ENCODE results near the gene EPHA1. TPM values are rescaled to one million over a fixed set of nuclear protein-coding genes. Genes with fewer than 3 reads are reported as not detected.

EPHA1 gene
- total and polyA plus RNA-seq, 2 experiments from 2014 or later = 60.7 to 154 TPM

DNA sequence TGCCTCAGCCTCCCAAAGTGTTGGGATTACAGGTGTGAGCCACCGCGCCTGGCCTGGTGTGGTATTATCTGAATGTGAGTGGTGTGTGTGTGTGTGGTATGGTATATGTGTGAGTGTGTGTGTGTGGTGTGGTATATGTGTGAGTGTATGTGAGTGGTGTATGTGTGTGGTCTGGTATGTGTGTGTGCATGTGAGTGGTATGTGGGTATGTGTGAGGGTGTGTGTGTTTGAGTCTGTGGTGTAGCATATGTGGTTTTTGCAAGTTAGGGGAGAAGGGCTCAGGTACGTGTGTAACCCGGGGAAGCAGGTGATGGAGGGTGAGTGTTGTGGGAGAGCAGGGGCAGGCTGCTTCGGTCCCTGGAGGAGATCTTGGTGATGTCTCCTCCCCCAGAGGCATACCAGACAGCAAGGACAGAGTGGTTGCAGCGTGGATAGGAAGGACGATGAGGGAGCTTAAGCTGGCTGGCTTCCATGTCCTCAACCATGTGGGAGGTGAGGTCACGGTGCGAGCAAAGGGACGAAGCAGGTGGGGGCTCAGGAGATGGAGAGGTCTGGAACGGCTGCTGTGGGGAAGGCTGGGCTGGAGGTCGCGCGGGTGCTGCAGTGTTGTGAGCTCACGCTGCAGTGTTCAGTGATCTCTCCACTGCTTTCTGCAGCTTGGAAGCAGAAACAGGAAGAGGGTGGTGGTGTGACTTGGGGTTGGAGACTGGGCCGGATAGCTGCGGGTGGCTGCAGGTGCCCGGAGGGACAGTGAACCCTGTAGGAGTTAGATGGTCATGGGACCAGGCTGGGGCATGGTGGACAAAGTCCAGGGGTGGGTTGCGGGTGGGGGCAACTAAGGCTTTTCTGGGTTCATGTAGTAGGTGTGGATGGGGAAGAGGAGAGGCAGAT is 22.5 kb downstream of the EPHA1 start (continued):
- TF ChIP-seq, protein P1, sequence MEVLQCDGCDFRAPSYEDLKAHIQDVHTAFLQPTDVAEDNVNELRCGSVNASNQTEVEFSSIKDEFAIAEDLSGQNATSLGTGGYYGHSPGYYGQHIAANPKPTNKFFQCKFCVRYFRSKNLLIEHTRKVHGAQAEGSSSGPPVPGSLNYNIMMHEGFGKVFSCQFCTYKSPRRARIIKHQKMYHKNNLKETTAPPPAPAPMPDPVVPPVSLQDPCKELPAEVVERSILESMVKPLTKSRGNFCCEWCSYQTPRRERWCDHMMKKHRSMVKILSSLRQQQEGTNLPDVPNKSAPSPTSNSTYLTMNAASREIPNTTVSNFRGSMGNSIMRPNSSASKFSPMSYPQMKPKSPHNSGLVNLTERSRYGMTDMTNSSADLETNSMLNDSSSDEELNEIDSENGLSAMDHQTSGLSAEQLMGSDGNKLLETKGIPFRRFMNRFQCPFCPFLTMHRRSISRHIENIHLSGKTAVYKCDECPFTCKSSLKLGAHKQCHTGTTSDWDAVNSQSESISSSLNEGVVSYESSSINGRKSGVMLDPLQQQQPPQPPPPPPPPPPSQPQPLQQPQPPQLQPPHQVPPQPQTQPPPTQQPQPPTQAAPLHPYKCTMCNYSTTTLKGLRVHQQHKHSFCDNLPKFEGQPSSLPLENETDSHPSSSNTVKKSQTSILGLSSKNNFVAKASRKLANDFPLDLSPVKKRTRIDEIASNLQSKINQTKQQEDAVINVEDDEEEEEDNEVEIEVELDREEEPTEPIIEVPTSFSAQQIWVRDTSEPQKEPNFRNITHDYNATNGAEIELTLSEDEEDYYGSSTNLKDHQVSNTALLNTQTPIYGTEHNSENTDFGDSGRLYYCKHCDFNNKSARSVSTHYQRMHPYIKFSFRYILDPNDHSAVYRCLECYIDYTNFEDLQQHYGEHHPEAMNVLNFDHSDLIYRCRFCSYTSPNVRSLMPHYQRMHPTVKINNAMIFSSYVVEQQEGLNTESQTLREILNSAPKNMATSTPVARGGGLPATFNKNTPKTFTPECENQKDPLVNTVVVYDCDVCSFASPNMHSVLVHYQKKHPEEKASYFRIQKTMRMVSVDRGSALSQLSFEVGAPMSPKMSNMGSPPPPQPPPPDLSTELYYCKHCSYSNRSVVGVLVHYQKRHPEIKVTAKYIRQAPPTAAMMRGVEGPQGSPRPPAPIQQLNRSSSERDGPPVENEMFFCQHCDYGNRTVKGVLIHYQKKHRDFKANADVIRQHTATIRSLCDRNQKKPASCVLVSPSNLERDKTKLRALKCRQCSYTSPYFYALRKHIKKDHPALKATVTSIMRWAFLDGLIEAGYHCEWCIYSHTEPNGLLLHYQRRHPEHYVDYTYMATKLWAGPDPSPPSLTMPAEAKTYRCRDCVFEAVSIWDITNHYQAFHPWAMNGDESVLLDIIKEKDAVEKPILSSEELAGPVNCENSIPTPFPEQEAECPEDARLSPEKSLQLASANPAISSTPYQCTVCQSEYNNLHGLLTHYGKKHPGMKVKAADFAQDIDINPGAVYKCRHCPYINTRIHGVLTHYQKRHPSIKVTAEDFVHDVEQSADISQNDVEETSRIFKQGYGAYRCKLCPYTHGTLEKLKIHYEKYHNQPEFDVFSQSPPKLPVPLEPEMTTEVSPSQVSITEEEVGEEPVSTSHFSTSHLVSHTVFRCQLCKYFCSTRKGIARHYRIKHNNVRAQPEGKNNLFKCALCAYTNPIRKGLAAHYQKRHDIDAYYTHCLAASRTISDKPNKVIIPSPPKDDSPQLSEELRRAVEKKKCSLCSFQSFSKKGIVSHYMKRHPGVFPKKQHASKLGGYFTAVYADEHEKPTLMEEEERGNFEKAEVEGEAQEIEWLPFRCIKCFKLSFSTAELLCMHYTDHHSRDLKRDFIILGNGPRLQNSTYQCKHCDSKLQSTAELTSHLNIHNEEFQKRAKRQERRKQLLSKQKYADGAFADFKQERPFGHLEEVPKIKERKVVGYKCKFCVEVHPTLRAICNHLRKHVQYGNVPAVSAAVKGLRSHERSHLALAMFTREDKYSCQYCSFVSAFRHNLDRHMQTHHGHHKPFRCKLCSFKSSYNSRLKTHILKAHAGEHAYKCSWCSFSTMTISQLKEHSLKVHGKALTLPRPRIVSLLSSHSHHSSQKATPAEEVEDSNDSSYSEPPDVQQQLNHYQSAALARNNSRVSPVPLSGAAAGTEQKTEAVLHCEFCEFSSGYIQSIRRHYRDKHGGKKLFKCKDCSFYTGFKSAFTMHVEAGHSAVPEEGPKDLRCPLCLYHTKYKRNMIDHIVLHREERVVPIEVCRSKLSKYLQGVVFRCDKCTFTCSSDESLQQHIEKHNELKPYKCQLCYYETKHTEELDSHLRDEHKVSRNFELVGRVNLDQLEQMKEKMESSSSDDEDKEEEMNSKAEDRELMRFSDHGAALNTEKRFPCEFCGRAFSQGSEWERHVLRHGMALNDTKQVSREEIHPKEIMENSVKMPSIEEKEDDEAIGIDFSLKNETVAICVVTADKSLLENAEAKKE (CRISPR knock-in tag; IDR thresholded peaks at IDR 0.05) = no peak
- no peak for TF ChIP-seq ZNF331 (CRISPR knock-in tag; IDR thresholded peaks at IDR 0.05; ENCODE audit: low read depth)
- TF ChIP-seq, protein P2, sequence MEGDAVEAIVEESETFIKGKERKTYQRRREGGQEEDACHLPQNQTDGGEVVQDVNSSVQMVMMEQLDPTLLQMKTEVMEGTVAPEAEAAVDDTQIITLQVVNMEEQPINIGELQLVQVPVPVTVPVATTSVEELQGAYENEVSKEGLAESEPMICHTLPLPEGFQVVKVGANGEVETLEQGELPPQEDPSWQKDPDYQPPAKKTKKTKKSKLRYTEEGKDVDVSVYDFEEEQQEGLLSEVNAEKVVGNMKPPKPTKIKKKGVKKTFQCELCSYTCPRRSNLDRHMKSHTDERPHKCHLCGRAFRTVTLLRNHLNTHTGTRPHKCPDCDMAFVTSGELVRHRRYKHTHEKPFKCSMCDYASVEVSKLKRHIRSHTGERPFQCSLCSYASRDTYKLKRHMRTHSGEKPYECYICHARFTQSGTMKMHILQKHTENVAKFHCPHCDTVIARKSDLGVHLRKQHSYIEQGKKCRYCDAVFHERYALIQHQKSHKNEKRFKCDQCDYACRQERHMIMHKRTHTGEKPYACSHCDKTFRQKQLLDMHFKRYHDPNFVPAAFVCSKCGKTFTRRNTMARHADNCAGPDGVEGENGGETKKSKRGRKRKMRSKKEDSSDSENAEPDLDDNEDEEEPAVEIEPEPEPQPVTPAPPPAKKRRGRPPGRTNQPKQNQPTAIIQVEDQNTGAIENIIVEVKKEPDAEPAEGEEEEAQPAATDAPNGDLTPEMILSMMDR (conservative IDR thresholded peaks at IDR 0.05; ENCODE audit: low read depth in 2 of 2) = no peak

Measured in GM23338 (cell line).